ENCODE measurements around the gene PCDHGB5.
"Not testable (repeated sequence)": the region's sequence is repeated elsewhere in the genome, so short reads cannot be mapped to it uniquely, and the experiment has no call there.

PCDHGB5 gene

GRCh38 chr5:141412854-141413539, 15.2 kb downstream of the PCDHGB5 start, which contains the start of gene PCDHGA10:
Gene PCDHGA10, plus strand, starts transcription at chr5:141412987. Its CDS starts 189 bp downstream, at chr5:141413176.
- DNase-seq: peak; percentile 77 to 79 (median 79)

- no peak for DNase-seq
Observed at GRCh38 chr5:141413540-141414069, 15.9 kb downstream of the PCDHGB5 start.

- not testable (repeated sequence) for DNase-seq
Observed at GRCh38 chr5:141414548-141415274, 17.0 kb downstream of the PCDHGB5 start.

- DNase-seq: not testable (repeated sequence)
Observed at GRCh38 chr5:141415275-141415618, 17.5 kb downstream of the PCDHGB5 start.

GRCh38 chr5:141417494-141418172, 19.9 kb downstream of the PCDHGB5 start, which contains the start of gene PCDHGB7:
Gene PCDHGB7, plus strand, starts transcription at chr5:141417677. Its CDS starts 183 bp downstream, at chr5:141417860.
- peak; percentile 87 to 94 (median 93) for DNase-seq

- DNase-seq: no peak
Observed at GRCh38 chr5:141419074-141419880, 21.5 kb downstream of the PCDHGB5 start.

GRCh38 chr5:141420855-141421488, 23.2 kb downstream of the PCDHGB5 start, which contains the start of gene PCDHGA11:
Gene PCDHGA11, plus strand, starts transcription at chr5:141421051. Its CDS starts 177 bp downstream, at chr5:141421228.
- peak; percentile 81 to 88 (median 88) for DNase-seq

- DNase-seq: no peak
Observed at GRCh38 chr5:141421489-141421855, 23.7 kb downstream of the PCDHGB5 start.

GRCh38 chr5:141422742-141423291, 25.1 kb downstream of the PCDHGB5 start:
- DNase-seq: no peak

GRCh38 chr5:141427783-141428426, 30.2 kb downstream of the PCDHGB5 start:
- DNase-seq: no peak

- peak; percentile 84 to 91 (median 90) for DNase-seq
Observed at GRCh38 chr5:141430332-141431113, 32.8 kb downstream of the PCDHGB5 start, which contains the start of gene PCDHGA12. Gene PCDHGA12, plus strand, starts transcription at chr5:141430507. Its CDS starts 253 bp downstream, at chr5:141430760.

GRCh38 chr5:141431286-141431685, 33.5 kb downstream of the PCDHGB5 start:
- DNase-seq: peak; percentile 27 to 39 (median 37)

- DNase-seq: not testable (repeated sequence)
Observed at GRCh38 chr5:141432308-141432707, 34.6 kb downstream of the PCDHGB5 start.

GRCh38 chr5:141432726-141433125, 35.0 kb downstream of the PCDHGB5 start:
- not testable (repeated sequence) for DNase-seq

GRCh38 chr5:141434006-141434405, 36.3 kb downstream of the PCDHGB5 start:
- DNase-seq: no peak

- no peak for DNase-seq
Observed at GRCh38 chr5:141437221-141437620, 39.5 kb downstream of the PCDHGB5 start.

- no peak for DNase-seq
Observed at GRCh38 chr5:141439411-141440141, 41.8 kb downstream of the PCDHGB5 start.

- no peak for DNase-seq
Observed at GRCh38 chr5:141440341-141440740, 42.6 kb downstream of the PCDHGB5 start.

- DNase-seq: no peak
Observed at GRCh38 chr5:141441571-141442170, 43.9 kb downstream of the PCDHGB5 start.
